ENCODE data around the gene MAGI3. TPM values are rescaled to one million over a fixed set of nuclear protein-coding genes. Genes with fewer than 3 reads are reported as not detected.

MAGI3 gene
- total and polyA plus RNA-seq, 2 of the 13 experiments (the other 11 are each of a cell fraction or from before 2014, with no cell fraction given), result 4.0 to 11.8 TPM

GRCh38 chr1:113551728-113552127 is 161.4 kb downstream of the MAGI3 start (continued):
- TF ChIP-seq GPBP1L1 (CRISPR knock-in tag; IDR thresholded peaks at IDR 0.05), result no peak
- no peak for TF ChIP-seq MED8 (CRISPR knock-in tag; IDR thresholded peaks at IDR 0.05; ENCODE audit: insufficient replicate concordance)

DNA sequence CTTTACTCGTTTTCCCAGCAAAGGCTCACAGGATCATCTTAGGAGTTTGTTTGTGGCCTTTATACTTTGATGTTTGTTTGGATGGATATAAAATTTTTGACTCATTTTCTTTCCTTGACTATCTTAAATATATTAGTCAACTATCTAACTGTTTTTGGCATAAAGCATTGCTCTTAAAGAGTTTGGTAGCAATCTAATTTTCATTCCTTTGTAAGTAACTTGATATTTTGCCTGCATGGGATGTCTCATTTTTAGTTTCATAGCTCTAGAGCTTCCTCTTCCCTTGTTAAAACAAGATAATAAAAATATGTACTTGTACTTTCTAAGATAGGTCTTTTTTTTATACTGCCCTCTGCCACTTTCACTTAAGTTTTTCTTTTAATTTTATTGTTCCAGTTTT is 161.9 kb downstream of the MAGI3 start:
- H3K4me2 ChIP-seq (ENCODE audit: low read depth, low read length), result no peak overlapping the region
- in situ Hi-C loops (cut with HindIII; ENCODE audit: extremely low pct_ligation_motif_present, low pct_unique_long_range_greater_than_20kb), result no loop called here

DNA sequence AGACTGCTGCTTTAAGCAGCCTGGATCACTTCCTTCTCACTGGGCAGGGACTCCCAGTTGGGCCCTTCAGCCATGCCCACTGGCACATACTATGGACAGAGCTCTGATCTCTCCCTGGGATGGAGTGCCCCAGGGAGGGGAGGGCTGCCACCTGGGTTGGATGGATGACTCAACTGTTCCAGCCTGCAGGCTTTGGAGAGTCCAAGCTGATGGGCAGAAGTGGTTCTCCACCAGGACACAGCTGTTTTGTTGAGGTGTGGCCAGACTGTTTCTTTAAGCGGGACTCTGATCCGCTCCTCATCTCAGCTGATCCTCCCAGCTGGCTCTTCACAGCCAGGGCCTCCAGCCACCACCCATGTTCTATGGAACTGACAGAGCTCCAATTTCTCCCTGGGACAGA is 166.9 kb downstream of the MAGI3 start:
- intact Hi-C loops (cut with micrococcal nuclease; ENCODE audit: unreplicated experiment), result no loop called here
- DNase-seq (ENCODE audit: low spot score) (no peak), ATAC-seq (no peak), FAIRE-seq (no peak)
- H3K4me1 ChIP-seq (ENCODE audit: insufficient read depth, low read length), result no peaks in the 10 kb centered on the region
- H2AFZ ChIP-seq (ENCODE audit: low read length), result no peak overlapping the region
- H3K36me3 ChIP-seq (replicated peaks in 1 of 2; ENCODE audit: control insufficient read depth in 1 of 2, insufficient read depth in 2 of 2, low read length in 2 of 2), result peaks cover 0 to 11% of the 10 kb centered on the region in 2 experiments; a peak in 2 of 5 replicates
- H3K79me2 ChIP-seq (ENCODE audit: insufficient read depth, low read length), result no peaks in the 10 kb centered on the region
- in situ Hi-C loops (cut with HindIII; ENCODE audit: extremely low pct_ligation_motif_present, low pct_unique_long_range_greater_than_20kb), result no loop called here
- no peak overlapping the region for H3K9ac ChIP-seq (ENCODE audit: insufficient read depth, low read depth, low read length)
- H3K4me3 ChIP-seq (replicated peaks in 1 of 3; ENCODE audit: insufficient read depth in 1 of 3, low read depth in 2 of 3, low read length in 3 of 3), result no peak overlapping the region
- ChIA-PET CTCF (ENCODE audit: low intra/inter-chr PET ratio, low total read pairs) (no interaction called here), POLR2A (interaction anchor here (1.1 kb wide), 1 partner anchor 255 kb away, joined by 3 read pairs; the partner anchor contains the start of gene RSBN1)
- H4K20me1 ChIP-seq (ENCODE audit: insufficient read depth, low read length), result no peaks in the 10 kb centered on the region
- H3K27ac ChIP-seq (ENCODE audit: extremely low read length, insufficient read depth, low read length), result no peak overlapping the region
- H3K9me3 ChIP-seq (ENCODE audit: low read length), result peaks cover 3% of the 10 kb centered on the region; the same call in 1 of the 2 replicates
- no peaks in the 10 kb centered on the region for H3K27me3 ChIP-seq (ENCODE audit: control insufficient read depth in 1 of 2, insufficient read depth in 2 of 2, low read length in 2 of 2)
- H3K4me2 ChIP-seq (ENCODE audit: low read depth, low read length), result no peak overlapping the region
- no TSS peak for BruUV-seq (replicated peaks)
- WGBS (ENCODE audit: low lambda C conversion rate), result 94% methylated on average over 2 of the region's 2 CpGs
- no peak for TF ChIP-seq TBX3 (IDR thresholded peaks at IDR 0.05; ENCODE audit: borderline replicate concordance)
- TF ChIP-seq, protein P1, sequence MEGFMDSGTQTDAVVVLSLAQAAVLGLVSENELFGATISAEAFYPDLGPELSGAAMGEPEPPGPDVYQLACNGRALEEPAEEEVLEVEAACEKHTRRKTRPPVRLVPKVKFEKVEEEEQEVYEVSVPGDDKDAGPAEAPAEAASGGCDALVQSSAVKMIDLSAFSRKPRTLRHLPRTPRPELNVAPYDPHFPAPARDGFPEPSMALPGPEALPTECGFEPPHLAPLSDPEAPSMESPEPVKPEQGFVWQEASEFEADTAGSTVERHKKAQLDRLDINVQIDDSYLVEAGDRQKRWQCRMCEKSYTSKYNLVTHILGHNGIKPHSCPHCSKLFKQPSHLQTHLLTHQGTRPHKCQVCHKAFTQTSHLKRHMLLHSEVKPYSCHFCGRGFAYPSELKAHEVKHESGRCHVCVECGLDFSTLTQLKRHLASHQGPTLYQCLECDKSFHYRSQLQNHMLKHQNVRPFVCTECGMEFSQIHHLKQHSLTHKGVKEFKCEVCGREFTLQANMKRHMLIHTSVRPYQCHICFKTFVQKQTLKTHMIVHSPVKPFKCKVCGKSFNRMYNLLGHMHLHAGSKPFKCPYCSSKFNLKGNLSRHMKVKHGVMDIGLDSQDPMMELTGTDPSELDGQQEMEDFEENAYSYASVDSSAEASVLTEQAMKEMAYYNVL (CRISPR knock-in tag; IDR thresholded peaks at IDR 0.05; ENCODE audit: borderline replicate concordance), result no peak
- TF ChIP-seq, protein P2, sequence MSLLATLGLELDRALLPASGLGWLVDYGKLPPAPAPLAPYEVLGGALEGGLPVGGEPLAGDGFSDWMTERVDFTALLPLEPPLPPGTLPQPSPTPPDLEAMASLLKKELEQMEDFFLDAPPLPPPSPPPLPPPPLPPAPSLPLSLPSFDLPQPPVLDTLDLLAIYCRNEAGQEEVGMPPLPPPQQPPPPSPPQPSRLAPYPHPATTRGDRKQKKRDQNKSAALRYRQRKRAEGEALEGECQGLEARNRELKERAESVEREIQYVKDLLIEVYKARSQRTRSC (CRISPR knock-in tag; IDR thresholded peaks at IDR 0.05; ENCODE audit: low read depth), result no peak
- no peak for TF ChIP-seq ZNF766 (CRISPR knock-in tag; IDR thresholded peaks at IDR 0.05; ENCODE audit: borderline replicate concordance)
- TF ChIP-seq TRIM24 (CRISPR knock-in tag; IDR thresholded peaks at IDR 0.05), result no peak
- TF ChIP-seq, protein P3, sequence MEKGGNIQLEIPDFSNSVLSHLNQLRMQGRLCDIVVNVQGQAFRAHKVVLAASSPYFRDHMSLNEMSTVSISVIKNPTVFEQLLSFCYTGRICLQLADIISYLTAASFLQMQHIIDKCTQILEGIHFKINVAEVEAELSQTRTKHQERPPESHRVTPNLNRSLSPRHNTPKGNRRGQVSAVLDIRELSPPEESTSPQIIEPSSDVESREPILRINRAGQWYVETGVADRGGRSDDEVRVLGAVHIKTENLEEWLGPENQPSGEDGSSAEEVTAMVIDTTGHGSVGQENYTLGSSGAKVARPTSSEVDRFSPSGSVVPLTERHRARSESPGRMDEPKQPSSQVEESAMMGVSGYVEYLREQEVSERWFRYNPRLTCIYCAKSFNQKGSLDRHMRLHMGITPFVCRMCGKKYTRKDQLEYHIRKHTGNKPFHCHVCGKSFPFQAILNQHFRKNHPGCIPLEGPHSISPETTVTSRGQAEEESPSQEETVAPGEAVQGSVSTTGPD (CRISPR knock-in tag; IDR thresholded peaks at IDR 0.05), result no peak
- no peak for TF ChIP-seq ZNF552 (CRISPR knock-in tag; IDR thresholded peaks at IDR 0.05; ENCODE audit: borderline replicate concordance)

More for the DNA sequence above, 161.9 kb downstream of the MAGI3 start:
- POLR2A ChIA-PET, result no interaction called here
- H3K79me2 ChIP-seq (ENCODE audit: insufficient read depth, low read length), result no peaks in the 10 kb centered on the region
- WGBS (ENCODE audit: low lambda C conversion rate), result 92% methylated on average over 1 of the region's 1 CpG
- intact Hi-C loops (cut with micrococcal nuclease; ENCODE audit: unreplicated experiment), result no loop called here
- FAIRE-seq (no peak), ATAC-seq (no peak), DNase-seq (ENCODE audit: low spot score) (no peak)
- H2AFZ ChIP-seq (ENCODE audit: low read length), result no peak overlapping the region
- H3K9me3 ChIP-seq (ENCODE audit: low read length), result no peaks in the 10 kb centered on the region
- no peaks in the 10 kb centered on the region for H3K4me1 ChIP-seq (ENCODE audit: insufficient read depth, low read length)
- no peak overlapping the region for H3K9ac ChIP-seq (ENCODE audit: insufficient read depth, low read depth, low read length)
- CTCF ChIA-PET (ENCODE audit: low intra/inter-chr PET ratio, low total read pairs), result no interaction called here
- BruUV-seq (replicated peaks), result no TSS peak
- H3K4me3 ChIP-seq (replicated peaks in 1 of 3; ENCODE audit: insufficient read depth in 1 of 3, low read depth in 2 of 3, low read length in 3 of 3), result no peak overlapping the region
- TF ChIP-seq MAFG (CRISPR knock-in tag; IDR thresholded peaks at IDR 0.05), result no peak
- TF ChIP-seq FOXA1 (IDR thresholded peaks at IDR 0.05), result no peak
- TF ChIP-seq FOXA1 (CRISPR knock-in tag; IDR thresholded peaks at IDR 0.05), result no peak
- no peak for TF ChIP-seq ATF7-NPFF (CRISPR knock-in tag; IDR thresholded peaks at IDR 0.05; ENCODE audit: low read depth)
- no peak for TF ChIP-seq ZNF850 (CRISPR knock-in tag; conservative IDR thresholded peaks at IDR 0.05)
- no peaks in the 10 kb centered on the region for H3K27me3 ChIP-seq (ENCODE audit: control insufficient read depth in 1 of 2, insufficient read depth in 2 of 2, low read length in 2 of 2)
- 0 out of 5 replicates have a peak, but pooled peaks cover 0 to 3% of the 10 kb centered on the region in 2 experiments for H3K36me3 ChIP-seq (replicated peaks in 1 of 2; ENCODE audit: control insufficient read depth in 1 of 2, insufficient read depth in 2 of 2, low read length in 2 of 2)
- H4K20me1 ChIP-seq (ENCODE audit: insufficient read depth, low read length), result no peaks in the 10 kb centered on the region
- no peak overlapping the region for H3K27ac ChIP-seq (ENCODE audit: extremely low read length, insufficient read depth, low read length)
